Stimulated activated CD8-positive, alpha-beta memory T cell treated with anti-CD3 and anti-CD28 coated beads, Interleukin-4, amount 100 ng/mL, for 48 hours (primary cell): Measurements from ENCODE around the gene ZMIZ1.

ENCODE experiments used
- DNase-seq: peaks from one replicate; pipeline ENCODE4 v3.0.0-alpha.2; 2020

Gene ZMIZ1

DNA sequence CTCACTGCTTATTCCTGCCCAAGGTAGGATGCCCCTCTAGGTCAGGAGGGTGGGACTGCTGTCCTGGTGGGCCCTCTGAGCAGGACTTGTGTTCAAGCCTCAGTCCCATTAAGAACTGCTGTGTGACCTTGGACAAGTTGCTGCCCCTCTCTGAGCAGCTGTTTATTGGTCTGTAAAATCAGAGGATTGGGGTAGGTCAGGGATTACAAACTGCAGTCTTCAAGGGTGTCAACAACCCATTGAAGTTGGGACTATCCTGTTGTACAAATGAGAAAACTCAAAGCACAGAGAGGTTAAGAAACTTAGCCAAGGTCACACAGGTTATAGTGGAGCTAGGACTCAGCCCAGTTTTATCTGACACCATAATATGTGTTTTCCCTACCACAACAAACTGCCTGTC, 55.3 kb downstream of the ZMIZ1 start:
- no peak for DNase-seq

DNA sequence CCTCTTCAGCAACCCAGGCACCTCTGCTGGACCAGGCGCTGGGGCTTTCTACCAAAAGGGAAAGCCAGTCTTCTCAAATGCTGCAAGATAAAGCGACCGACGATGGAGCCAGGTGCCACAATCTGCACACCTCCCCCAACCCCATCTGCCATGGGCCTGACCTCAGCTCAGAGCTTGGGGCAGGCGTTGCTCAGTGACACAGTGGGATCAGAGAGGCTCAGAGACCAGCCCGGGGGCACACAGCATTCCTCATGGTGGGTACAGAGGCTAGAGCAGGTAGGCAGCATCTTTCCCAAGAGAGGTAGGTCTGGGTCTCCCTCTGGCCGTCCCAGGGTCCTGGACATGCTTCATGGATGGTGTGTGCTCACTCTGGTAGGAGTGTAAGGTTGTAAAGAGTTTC, 56.3 kb downstream of the ZMIZ1 start:
- DNase-seq = no peak

GRCh38 chr10:79126351-79127080, 57.8 kb downstream of the ZMIZ1 start:
- DNase-seq = no peak

GRCh38 chr10:79127151-79127961, 58.6 kb downstream of the ZMIZ1 start:
- DNase-seq = no peak

- no peak for DNase-seq
Observed at GRCh38 chr10:79128241-79128922, 59.6 kb downstream of the ZMIZ1 start.

DNA sequence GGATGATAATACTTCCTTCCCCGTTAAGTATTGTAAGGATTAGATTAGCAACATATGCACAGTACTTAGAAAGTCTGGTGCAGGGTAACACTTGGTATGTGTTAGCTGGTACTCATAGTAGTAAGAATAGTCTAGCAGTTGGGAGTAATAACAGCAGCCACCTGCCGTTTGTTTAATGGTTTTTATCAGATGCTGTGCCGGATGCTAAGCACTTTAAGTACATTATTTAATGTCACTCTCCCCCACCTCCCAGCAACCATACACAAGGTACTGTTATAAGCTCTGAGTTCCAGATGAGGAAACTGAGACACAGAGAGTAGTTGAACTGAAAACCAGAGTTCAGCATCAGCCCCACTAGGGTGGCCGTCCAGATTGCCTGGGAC, 60.1 kb downstream of the ZMIZ1 start:
- no peak for DNase-seq

DNA sequence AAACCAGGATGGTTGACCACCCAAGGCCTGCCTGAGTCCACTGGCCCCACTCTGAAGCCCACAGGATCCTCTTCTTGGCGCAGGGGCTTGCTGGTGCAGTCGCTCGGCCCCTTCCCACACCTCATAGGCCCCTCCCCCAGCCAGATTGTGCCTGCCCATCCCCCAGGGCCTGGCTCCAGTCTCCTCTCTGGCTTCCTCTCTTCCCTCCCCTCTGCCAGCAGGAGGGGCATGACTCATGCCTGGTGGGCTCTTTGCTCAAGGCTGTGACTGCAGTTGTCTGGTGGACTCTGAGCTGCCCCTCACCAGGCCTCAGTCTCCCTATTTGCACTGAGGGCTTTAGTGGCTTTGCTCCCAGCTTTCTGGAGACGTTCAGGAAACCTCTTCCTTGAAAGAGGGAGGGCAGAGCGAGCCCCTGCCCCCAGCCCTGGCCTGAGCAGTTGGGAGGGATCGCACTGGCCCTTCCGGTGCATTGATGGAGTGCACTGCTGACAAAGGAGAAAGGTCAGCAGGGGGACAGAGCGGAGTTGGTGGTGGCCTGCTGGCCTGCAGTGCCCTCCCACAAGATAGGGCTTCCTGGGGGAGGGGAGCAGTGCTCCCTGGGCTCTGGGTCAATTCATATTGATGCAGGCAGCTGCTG, 60.7 kb downstream of the ZMIZ1 start:
- no peak for DNase-seq

- DNase-seq = no peak
Observed at GRCh38 chr10:79130255-79130654, 61.5 kb downstream of the ZMIZ1 start.

- DNase-seq = no peak
Observed at GRCh38 chr10:79130846-79131245, 62.1 kb downstream of the ZMIZ1 start.

DNA sequence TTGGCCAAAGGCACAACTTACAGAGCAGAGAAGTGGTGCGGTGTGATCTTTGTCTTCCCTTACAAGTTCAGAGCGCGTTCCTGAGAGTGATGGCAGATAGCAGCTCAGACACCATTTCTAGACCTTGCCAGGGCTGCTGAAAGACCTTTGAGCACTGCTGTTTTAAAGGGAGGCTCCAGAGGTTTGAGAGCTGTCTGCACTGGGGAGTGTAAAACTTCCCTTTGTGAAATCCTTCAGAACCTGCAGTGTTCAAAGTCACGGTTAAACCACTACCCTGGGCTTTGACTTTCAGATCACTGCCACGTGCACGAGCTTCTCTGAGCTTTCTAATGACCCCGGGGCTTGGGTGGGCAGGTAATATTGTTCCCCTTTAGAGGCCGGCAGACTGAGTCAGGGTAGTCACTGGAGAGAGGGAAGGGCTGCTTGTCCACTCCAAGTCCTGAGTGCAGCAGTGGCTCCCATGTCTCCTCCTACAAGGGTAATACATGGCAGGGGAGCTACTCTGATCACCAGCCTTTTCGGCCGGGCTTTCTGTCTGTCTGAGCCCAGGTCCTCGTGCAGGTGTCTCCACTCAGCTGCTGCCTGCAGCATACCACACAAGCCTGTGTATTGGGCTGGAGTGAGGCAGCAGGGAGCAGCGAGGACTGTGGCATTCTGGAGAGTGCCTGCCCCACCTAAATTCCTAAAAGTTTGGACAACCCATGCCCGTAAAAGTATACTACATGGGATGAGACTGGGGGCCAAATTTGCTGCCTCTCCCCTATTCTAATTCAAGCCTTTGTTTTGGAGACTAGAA, 63.3 kb downstream of the ZMIZ1 start:
- DNase-seq = no peak

- DNase-seq = no peak
Observed at GRCh38 chr10:79132681-79133381, 64.1 kb downstream of the ZMIZ1 start.

DNA sequence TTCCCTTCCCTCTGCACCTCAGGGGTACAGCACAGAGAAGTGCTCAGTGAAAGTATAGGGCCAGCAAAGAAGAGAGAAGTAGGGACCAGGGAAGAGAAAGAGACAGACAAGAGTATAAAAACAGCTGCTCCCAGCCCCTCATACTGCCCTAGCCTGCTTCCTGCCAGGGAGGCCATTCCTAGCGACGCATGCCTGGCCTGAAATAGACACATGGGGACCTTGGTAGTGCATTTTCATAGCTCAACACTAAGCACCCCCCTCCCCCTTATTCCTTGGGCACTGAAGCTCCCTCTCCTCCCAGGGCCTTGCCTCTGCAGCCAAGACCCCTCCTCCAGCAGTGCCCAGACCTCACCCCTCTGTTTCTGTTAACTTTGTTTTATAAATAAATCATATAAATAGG, 64.7 kb downstream of the ZMIZ1 start:
- DNase-seq = no peak

DNA sequence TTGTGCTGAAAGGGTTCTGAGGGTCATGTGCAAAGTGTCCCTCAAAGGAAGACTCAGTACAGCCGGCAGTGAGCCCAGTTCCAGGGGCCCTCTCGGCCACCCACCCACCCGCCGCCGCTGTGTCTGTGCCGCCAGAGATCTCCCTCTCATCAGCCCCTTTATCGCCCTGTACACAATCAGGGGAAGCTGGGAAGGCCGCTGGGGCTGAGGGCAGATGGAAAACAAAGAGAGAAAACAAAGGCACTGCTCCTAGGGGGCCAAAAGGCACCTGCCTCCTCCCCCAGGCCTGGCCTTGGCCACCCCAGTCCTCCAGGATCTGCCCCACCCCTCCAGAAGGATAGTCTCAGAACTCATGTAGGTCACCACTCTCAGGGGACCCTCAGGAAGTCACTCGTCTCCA, 67.0 kb downstream of the ZMIZ1 start:
- DNase-seq = no peak

GRCh38 chr10:79136236-79137005, 67.7 kb downstream of the ZMIZ1 start:
- no peak for DNase-seq

DNA sequence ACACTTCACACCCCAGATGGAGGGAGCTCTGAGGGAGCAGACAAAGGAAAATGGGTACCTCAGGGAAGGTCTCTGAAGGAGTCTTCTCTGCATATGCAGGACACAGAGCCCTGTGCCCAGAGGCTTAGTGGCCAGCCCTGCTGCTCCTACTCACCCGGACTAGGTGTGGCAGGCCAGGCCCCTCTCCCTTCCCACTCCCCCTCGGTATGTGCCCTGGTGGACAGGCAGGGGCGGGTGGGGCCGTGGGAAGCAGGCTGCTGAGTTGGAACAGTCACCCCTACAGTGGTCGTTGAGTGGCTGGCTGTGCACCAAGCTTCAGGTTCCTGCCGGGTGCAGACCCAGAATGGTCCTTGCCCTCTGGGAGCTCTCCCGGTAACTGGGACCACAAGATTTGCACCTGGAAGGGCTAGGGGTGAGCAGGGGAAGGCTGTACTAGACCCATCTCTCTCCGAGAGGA, 68.6 kb downstream of the ZMIZ1 start:
- peak; percentile 36 for DNase-seq

DNA sequence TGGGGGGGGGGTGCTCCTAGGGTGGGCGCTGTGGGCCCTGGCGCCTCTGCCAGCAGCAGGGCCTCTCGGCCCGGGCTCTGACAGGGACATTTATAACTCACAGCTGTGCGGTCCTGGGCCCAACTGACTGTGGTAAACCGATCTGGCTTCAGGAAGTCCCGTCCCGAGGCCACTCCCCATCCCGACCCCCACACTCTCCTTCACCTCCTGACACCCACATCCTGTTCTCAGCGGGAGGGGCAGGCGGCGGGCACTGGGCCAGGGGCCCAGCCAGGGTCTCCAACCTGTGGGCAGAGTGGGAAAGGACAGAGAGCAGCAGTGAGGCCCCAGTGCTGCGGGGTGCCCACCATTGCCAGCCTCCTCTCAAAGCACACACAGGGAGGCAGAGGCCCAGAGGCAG, 69.1 kb downstream of the ZMIZ1 start:
- peak; percentile 73 for DNase-seq

- DNase-seq = no peak
Observed at GRCh38 chr10:79138449-79139123, 69.8 kb downstream of the ZMIZ1 start.

DNA sequence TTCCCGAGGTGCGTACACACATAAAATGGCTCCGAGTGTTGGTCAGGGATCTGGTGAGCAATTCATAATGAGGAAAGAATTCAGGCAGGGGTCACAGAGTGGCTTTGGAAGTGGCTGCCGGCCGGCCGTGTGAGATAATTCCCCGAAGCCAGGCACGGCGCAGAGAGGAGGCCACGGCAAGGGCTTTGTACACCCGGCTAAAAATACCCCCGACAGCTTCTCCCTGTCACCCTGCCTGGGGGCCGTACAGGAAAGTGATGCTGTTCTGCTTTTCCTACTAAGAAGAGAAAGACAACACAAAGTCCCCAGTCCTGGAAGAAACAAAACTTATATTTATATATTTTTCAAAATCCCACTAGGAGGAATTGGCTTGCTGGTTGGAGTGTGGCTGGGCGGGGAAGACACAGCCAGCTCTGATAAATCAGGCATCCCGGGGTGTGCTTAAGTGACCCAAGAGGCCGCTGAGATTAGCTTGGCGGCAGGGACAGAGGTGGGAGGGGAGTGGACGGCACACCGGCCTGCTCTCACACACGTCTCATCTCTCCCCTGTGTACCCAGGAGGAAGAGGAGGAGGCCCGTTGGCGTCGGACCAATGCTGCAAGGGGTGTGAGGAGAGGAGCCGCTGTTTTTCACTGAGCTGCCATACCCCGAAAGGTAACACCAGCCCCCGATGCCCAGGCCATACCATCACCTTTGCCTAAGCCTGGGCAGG, 70.5 kb downstream of the ZMIZ1 start:
- no peak for DNase-seq

GRCh38 chr10:79140085-79140793, 71.5 kb downstream of the ZMIZ1 start:
- no peak for DNase-seq
